Common myeloid progenitor, CD34-positive (primary cell): ENCODE results near the gene N4BP2L1.
A peak's percentile ranks its signal among the peaks of the same experiment; 100 is the strongest.

Experiments used
- CTCF ChIA-PET: fragments of 350-600 bp; sonication (Branson Sonifier 250); formaldehyde crosslinking; loops from one replicate; lab custom pipeline; 2021; ENCODE audit warnings: antibody characterized with exemption; lab: Charles Lee
- POLR2A ChIA-PET: fragments of 350-600 bp; sonication (Branson Sonifier 250); formaldehyde crosslinking; loops from one replicate; lab custom pipeline; 2021; ENCODE audit warnings: antibody characterized with exemption; lab: Charles Lee
- DNase-seq, 3 donors: peaks; one replicate each; pipeline versions ENCODE4 v3.0.0 to v3.0.0-alpha.2; 2013
- H3K27ac ChIP-seq, 2 experiments: 1 replicate in 1 of 2; 2 replicates in 1 of 2; pipeline ENCODE4 v1.7.0; 2013; ENCODE audit warnings: inconsistent platforms in 2 of 2, low read length in 2 of 2, mild to moderate bottlenecking in 2 of 2, low read depth in 1 of 2, moderate library complexity in 1 of 2; ENCODE audit not compliant: severe bottlenecking in 2 of 2, insufficient read depth in 1 of 2, poor library complexity in 1 of 2
- H3K27me3 ChIP-seq, 5 experiments: replicated peaks in 2 of 5; 1 replicate in 3 of 5; 2 replicates in 2 of 5; pipeline versions ENCODE4 v1.6.1 to v1.7.0; 2013; ENCODE audit warnings: low read length in 4 of 5, mild to moderate bottlenecking in 2 of 5, moderate library complexity in 2 of 5, inconsistent platforms in 1 of 5; ENCODE audit not compliant: insufficient read depth in 5 of 5, control insufficient read depth in 4 of 5
- H3K36me3 ChIP-seq, 4 experiments: 1 replicate in 2 of 4; 2 replicates in 2 of 4; pipeline versions ENCODE4 v1.6.1 to v1.7.0; 2013; ENCODE audit warnings: low read length in 3 of 4, control low read depth in 1 of 4, mild to moderate bottlenecking in 1 of 4; ENCODE audit not compliant: control insufficient read depth in 4 of 4, insufficient read depth in 4 of 4
- H3K4me1 ChIP-seq, 4 experiments: 1 replicate in 3 of 4; 2 replicates in 1 of 4; pipeline versions ENCODE4 v1.6.1 to v1.7.1; 2013; ENCODE audit warnings: low read length in 3 of 4, mild to moderate bottlenecking in 3 of 4, control low read depth in 1 of 4, inconsistent platforms in 1 of 4, moderate library complexity in 1 of 4; ENCODE audit not compliant: control insufficient read depth in 4 of 4, insufficient read depth in 4 of 4; ENCODE audit errors: control extremely low read depth in 1 of 4
- H3K4me3 ChIP-seq, 7 experiments: 1 replicate in 4 of 7; 2 replicates in 3 of 7; pipeline versions ENCODE4 v1.5.1 to v1.7.0; 2013; ENCODE audit warnings: mild to moderate bottlenecking in 7 of 7, low read length in 6 of 7, moderate library complexity in 6 of 7, inconsistent platforms in 2 of 7, low read depth in 2 of 7, control low read depth in 1 of 7; ENCODE audit not compliant: insufficient read depth in 4 of 7, control insufficient read depth in 1 of 7; ENCODE audit errors: extremely low read depth in 1 of 7
- H3K9me3 ChIP-seq, 5 experiments: 1 replicate in 4 of 5; 2 replicates in 1 of 5; pipeline versions ENCODE4 v1.6.1 to v1.7.1; 2013; ENCODE audit warnings: low read length in 4 of 5, mild to moderate bottlenecking in 2 of 5, inconsistent platforms in 1 of 5, low read depth in 1 of 5, moderate library complexity in 1 of 5; ENCODE audit not compliant: control insufficient read depth in 4 of 5, insufficient read depth in 2 of 5; ENCODE audit errors: control extremely low read depth in 1 of 5
- WGBS: methylation state at CpG from one replicate; pipeline ENCODE4 v1.1.5; 2013; ENCODE audit not compliant: insufficient coverage; 5-methylcytosine and 5-hydroxymethylcytosine counted together

N4BP2L1 gene

GRCh38 chr13:32438871-32439270, 10.9 kb upstream of the N4BP2L1 start:
- Histone ChIP-seq H3K27ac (no peak overlapping the region), H3K4me1 (no peaks in the 10 kb centered on the region), H3K27me3 (no peaks in the 10 kb centered on the region), H3K4me3 (no peak overlapping the region), H3K9me3 (no peaks in the 10 kb centered on the region), H3K36me3 (peaks cover 0 to 3% (median under 1%) of the 10 kb centered on the region in 4 experiments)
- 96% methylated on average over 4 of the region's 4 CpGs for WGBS
- DNase-seq, result no peak
- POLR2A ChIA-PET, result no interaction called here
- CTCF ChIA-PET, result interaction anchor here (1.8 to 2.8 kb wide), 3 partner anchors 10 to 57 kb away, joined by 5 to 8 read pairs (median 6); partner anchors contain the start of gene N4BP2L1

GRCh38 chr13:32432856-32433255, 4.9 kb upstream of the N4BP2L1 start:
- Histone ChIP-seq H3K27me3 (no peaks in the 10 kb centered on the region), H3K36me3 (peaks cover 0 to 2% (median under 1%) of the 10 kb centered on the region in 4 experiments), H3K4me1 (peaks cover 13 to 35% (median 24%) of the 10 kb centered on the region in 4 experiments), H3K4me3 (no peak overlapping the region), H3K9me3 (no peaks in the 10 kb centered on the region), H3K27ac (no peak overlapping the region)
- POLR2A ChIA-PET, result no interaction called here
- CTCF ChIA-PET, result interaction anchor here (0.9 kb wide), 1 partner anchor 51 kb away, joined by 3 read pairs; no protein-coding TSS in a partner anchor
- no peak for DNase-seq
- WGBS, result 93% methylated on average over 3 of the region's 3 CpGs

GRCh38 chr13:32431361-32431760, 3.4 kb upstream of the N4BP2L1 start:
- Histone ChIP-seq H3K27me3 (no peaks in the 10 kb centered on the region), H3K9me3 (no peaks in the 10 kb centered on the region), H3K36me3 (peaks cover 0 to 2% (median 0%) of the 10 kb centered on the region in 4 experiments), H3K27ac (no peak overlapping the region), H3K4me3 (no peak overlapping the region), H3K4me1 (peaks cover 18 to 40% (median 30%) of the 10 kb centered on the region in 4 experiments)
- POLR2A ChIA-PET, result no interaction called here
- CTCF ChIA-PET, result interaction anchor here (1.0 to 1.3 kb wide), 2 partner anchors 50 to 67 kb away, joined by 3 to 4 read pairs; no protein-coding TSS in a partner anchor
- DNase-seq, result no peak
- no CpG with 5 or more reads among the region's 5 CpGs for WGBS

- H3K36me3 ChIP-seq, result peaks cover 0 to 2% (median under 1%) of the 10 kb centered on the region in 4 experiments
- CTCF ChIA-PET, result interaction anchor here (0.9 to 4.0 kb wide), 3 partner anchors 13 to 48 kb away, joined by 3 to 16 read pairs (median 8); no protein-coding TSS in a partner anchor
- H3K9me3 ChIP-seq, result no peaks in the 10 kb centered on the region
- peak overlapping the region in 3 of 7 experiments; percentile 1 to 55 (median 30) for H3K4me3 ChIP-seq
- H3K4me1 ChIP-seq, result peaks cover 22 to 50% (median 40%) of the 10 kb centered on the region in 4 experiments
- H3K27me3 ChIP-seq, result no peaks in the 10 kb centered on the region
- 71% methylated on average over 1 of the region's 6 CpGs for WGBS
- H3K27ac ChIP-seq, result peak overlapping the region; percentile 18 to 86
- POLR2A ChIA-PET, result no interaction called here
- DNase-seq, result peak in 2 of 3 donors; percentile 83 to 90
Observed at GRCh38 chr13:32430018-32430747, 2.3 kb upstream of the N4BP2L1 start.

DNA sequence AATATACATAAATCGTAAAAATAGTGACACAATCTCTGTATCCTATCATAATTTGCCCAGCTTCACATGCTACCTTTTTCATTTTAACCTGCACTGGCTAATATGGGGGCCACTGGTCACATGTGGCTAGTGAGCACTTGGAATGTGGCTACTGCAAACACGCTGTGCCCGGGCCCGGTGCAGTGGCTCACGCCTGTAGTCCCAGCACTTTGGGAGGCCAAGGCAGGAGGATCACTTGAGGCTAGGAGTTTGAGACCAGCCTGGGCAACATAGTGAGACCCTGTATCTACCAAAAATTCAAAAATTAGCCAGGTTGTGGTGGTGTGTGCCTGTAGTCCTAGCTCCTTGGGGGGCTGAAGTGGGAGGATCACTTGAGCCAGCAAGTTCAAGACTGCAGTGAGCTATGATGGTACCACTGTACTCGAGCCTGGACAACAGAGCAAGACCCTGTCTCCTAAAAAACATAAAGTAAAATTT, 1.5 kb upstream of the N4BP2L1 start:
- Histone ChIP-seq H3K4me3 (no peak overlapping the region), H3K9me3 (no peaks in the 10 kb centered on the region), H3K27me3 (no peaks in the 10 kb centered on the region), H3K36me3 (peaks cover 0 to 3% (median 0%) of the 10 kb centered on the region in 4 experiments), H3K4me1 (peaks cover 22 to 54% (median 42%) of the 10 kb centered on the region in 4 experiments), H3K27ac (peak overlapping the region in 1 of 2 experiments; percentile 86)
- 94% methylated on average over 5 of the region's 6 CpGs for WGBS
- ChIA-PET CTCF (interaction anchor here (0.9 to 4.0 kb wide), 4 partner anchors 10 to 48 kb away, joined by 3 to 16 read pairs (median 8); no protein-coding TSS in a partner anchor), POLR2A (no interaction called here)
- no peak for DNase-seq

GRCh38 chr13:32428581-32429432, 877 bp upstream of the N4BP2L1 start:
- peak in 2 of 3 donors; percentile 60 to 69 for DNase-seq
- Histone ChIP-seq H3K27me3 (no peaks in the 10 kb centered on the region), H3K27ac (peak overlapping the region; percentile 77 to 86), H3K36me3 (peaks cover 0 to 10% (median under 1%) of the 10 kb centered on the region in 4 experiments), H3K4me1 (peaks cover 22 to 61% (median 42%) of the 10 kb centered on the region in 4 experiments), H3K4me3 (peak overlapping the region; percentile 72 to 93 (median 84)), H3K9me3 (no peaks in the 10 kb centered on the region)
- 16% methylated on average over 5 of the region's 9 CpGs for WGBS
- ChIA-PET CTCF (interaction anchor here (0.7 to 4.0 kb wide), 9 partner anchors 10 to 108 kb away, joined by 3 to 16 read pairs (median 4); no protein-coding TSS in a partner anchor), POLR2A (interaction anchor here (0.6 kb wide), 1 partner anchor 475 kb away, joined by 3 read pairs; no protein-coding TSS in a partner anchor)
